HL-60 (cell line): ENCODE results near the gene SMCP.

Source experiments
- DNase-seq, 2 experiments: peaks; one replicate each; pipeline ENCODE4 v3.0.0-alpha.2; 2010 to 2020; ENCODE audit warnings: low read depth in 1 of 2, low spot score in 1 of 2
- H3K27ac ChIP-seq: fragments of 250-450 bp; sonication (Bioruptor Pico); replicated peaks from 2 replicates; pipeline ENCODE4 v1.5.1; 2020; ENCODE audit warnings: mild to moderate bottlenecking, moderate library complexity
- H3K27me3 ChIP-seq: fragments of 250-450 bp; sonication (Bioruptor Pico); 2 replicates; pipeline ENCODE4 v1.5.1; 2021; ENCODE audit warnings: mild to moderate bottlenecking, moderate library complexity; ENCODE audit not compliant: insufficient read depth, poor library complexity, severe bottlenecking
- H3K4me3 ChIP-seq: replicated peaks from 2 replicates; pipeline ENCODE4 v1.5.1; 2011; ENCODE audit warnings: mild to moderate bottlenecking, control low read depth, low read length; ENCODE audit not compliant: insufficient read depth
- GABPA ChIP-seq: IDR thresholded peaks from 2 replicates; pipeline ENCODE4 v1.6.1; 2012; ENCODE audit warnings: low read depth
- POLR2AphosphoS5 ChIP-seq: IDR thresholded peaks from 2 replicates; pipeline ENCODE4 v1.6.1; 2012; ENCODE audit warnings: low read depth
- REST ChIP-seq: IDR thresholded peaks from 2 replicates; pipeline ENCODE4 v1.6.1; 2012; ENCODE audit warnings: low read depth; ENCODE audit not compliant: insufficient replicate concordance
- SPI1 ChIP-seq: IDR thresholded peaks from 2 replicates; pipeline ENCODE4 v1.6.1; 2012; ENCODE audit warnings: low read depth, mild to moderate bottlenecking, borderline replicate concordance
- long read RNA-seq: library from polyadenylated mRNA; unstranded; transcript quantifications from one replicate; pipeline ENCODE4 v2.0.0, GENCODE V29; 2020
- TF ChIP-seq, protein P1 (sequence below): IDR thresholded peaks from one replicate; pipeline ENCODE4 v1.5.1; 2011; ENCODE audit warnings: low read length, control low read depth, inconsistent platforms; ENCODE audit not compliant: insufficient read depth

SMCP gene, protein sequence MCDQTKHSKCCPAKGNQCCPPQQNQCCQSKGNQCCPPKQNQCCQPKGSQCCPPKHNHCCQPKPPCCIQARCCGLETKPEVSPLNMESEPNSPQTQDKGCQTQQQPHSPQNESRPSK
- long read RNA-seq = 0 reads

- DNase-seq = peak in 1 of 2 experiments; percentile 9
- Histone ChIP-seq H3K4me3 (no peak within 1 kb of the TSS), H3K27me3 (peaks cover 2% of the 10 kb centered on the region), H3K27ac (no peak within 1 kb of the TSS)
- no peak for TF ChIP-seq SPI1
- TF ChIP-seq, protein P1, sequence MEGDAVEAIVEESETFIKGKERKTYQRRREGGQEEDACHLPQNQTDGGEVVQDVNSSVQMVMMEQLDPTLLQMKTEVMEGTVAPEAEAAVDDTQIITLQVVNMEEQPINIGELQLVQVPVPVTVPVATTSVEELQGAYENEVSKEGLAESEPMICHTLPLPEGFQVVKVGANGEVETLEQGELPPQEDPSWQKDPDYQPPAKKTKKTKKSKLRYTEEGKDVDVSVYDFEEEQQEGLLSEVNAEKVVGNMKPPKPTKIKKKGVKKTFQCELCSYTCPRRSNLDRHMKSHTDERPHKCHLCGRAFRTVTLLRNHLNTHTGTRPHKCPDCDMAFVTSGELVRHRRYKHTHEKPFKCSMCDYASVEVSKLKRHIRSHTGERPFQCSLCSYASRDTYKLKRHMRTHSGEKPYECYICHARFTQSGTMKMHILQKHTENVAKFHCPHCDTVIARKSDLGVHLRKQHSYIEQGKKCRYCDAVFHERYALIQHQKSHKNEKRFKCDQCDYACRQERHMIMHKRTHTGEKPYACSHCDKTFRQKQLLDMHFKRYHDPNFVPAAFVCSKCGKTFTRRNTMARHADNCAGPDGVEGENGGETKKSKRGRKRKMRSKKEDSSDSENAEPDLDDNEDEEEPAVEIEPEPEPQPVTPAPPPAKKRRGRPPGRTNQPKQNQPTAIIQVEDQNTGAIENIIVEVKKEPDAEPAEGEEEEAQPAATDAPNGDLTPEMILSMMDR = no peak
- no peak for TF ChIP-seq POLR2AphosphoS5
- TF ChIP-seq GABPA = no peak
- no peak for TF ChIP-seq REST
These were observed at the start of gene SMCP for GRCh38 chr1:152878042-152878441. SMCP (plus strand) TSS chr1:152878322; CDS start chr1:152884423, 6,101 bp downstream.

GRCh38 chr1:152836870-152837269 lies 41.3 kb upstream of the SMCP start:
- Histone ChIP-seq H3K4me3 (no peak overlapping the region), H3K27me3 (no peaks in the 10 kb centered on the region), H3K27ac (no peak overlapping the region)
- no peak for DNase-seq
- no peak for TF ChIP-seq GABPA
- TF ChIP-seq, protein P1 = no peak
- TF ChIP-seq POLR2AphosphoS5 = no peak
- no peak for TF ChIP-seq REST
- no peak for TF ChIP-seq SPI1

DNA sequence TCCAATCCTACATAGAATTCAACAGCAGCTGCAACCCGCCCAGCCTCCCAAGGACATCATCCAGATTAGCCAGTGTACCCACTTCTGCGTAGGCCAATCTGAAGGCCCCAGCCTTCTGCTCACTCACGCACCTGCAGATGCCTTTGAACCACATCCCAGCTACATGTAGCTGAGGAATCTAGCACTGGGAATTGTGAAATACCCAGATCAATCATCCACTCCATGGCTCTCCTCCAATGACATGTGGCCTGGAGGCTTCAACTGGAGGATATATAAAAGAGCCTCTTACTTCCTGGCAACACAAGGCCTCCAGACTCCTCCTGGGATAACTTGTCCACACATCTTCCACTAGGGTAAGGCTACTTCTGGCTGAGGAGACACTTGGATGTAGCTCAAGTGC lies 35.6 kb upstream of the SMCP start, which contains the start of gene LCE6A:
TSS of gene LCE6A (plus strand) at position 301 of the 400 bp plus-strand sequence. CDS start 665 bp downstream, outside the sequence.
- DNase-seq = no peak

More for the DNA sequence above, 35.6 kb upstream of the SMCP start, which contains the start of gene LCE6A:
- Histone ChIP-seq H3K4me3 (no peak within 1 kb of the TSS), H3K27ac (no peak within 1 kb of the TSS), H3K27me3 (no peaks in the 10 kb centered on the region)
- TF ChIP-seq SPI1 = no peak
- TF ChIP-seq GABPA = no peak
- no peak for TF ChIP-seq POLR2AphosphoS5
- TF ChIP-seq REST = no peak
- TF ChIP-seq, protein P1 = no peak
